Measurements from ENCODE around the gene PCSK5. TPM values are rescaled to one million over a fixed set of nuclear protein-coding genes. Genes with fewer than 3 reads are reported as not detected.

The PCSK5 gene
- total and polyA plus RNA-seq, 2 donors (not counting 1 experiment from before 2014, with no cell fraction given): 0.09 TPM; not detected in 1

DNA sequence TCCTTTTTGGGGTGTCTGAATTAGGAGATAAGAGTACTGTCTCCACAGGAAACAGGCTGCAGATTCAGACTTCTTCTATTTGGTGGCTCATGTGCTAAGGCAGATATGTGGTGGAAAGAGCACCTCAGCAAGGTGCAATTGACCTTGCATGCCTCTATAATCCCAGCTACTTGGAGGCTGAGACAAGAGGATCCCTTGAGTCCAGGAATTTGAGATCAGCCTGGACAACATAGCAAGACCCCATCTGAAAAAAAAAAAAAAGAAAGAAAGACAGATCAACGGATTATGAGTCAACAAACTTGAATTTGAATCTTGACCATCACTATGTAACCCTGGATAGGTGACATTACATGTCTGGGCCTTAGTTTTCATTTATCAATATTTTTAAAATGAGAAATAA, 459.4 kb downstream of the PCSK5 start:
- CTCF ChIA-PET: no interaction called here

DNA sequence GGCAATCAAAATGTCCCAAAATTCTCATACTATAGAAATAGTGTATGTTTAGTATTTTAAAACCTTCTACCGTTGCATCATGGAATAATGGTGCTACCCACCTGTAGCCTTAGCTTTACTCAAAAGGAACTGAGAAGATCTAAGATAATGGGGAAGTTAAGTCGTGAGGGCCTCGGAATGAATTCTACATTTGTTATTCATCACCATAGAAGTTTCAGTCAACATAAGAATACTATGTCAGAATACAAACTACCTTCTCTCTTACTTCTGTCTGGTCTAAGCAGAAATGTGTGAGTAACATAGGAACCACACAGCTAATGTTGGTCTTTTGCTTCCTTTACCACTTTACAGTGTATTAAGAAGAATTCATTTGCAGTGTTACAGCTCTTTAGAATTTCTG, 460.5 kb downstream of the PCSK5 start:
- H4K20me1 ChIP-seq (ENCODE audit: control insufficient read depth, insufficient read depth, low read length, poor library complexity, severe bottlenecking): no peaks in the 10 kb centered on the region
- CTCF ChIA-PET: no interaction called here
- H3K27me3 Mint-ChIP-seq: peaks cover 12% of the 10 kb centered on the region

More for the DNA sequence above, 459.4 kb downstream of the PCSK5 start:
- Histone ChIP-seq H3K36me3 (replicated peaks in 1 of 2; ENCODE audit: control extremely low read depth in 1 of 2, control insufficient read depth in 1 of 2, extremely low read depth in 1 of 2, insufficient read depth in 2 of 2, low read length in 1 of 2) (no peaks in the 10 kb centered on the region), H3K27ac (ENCODE audit: low read length in 2 of 2) (no peak overlapping the region), H2AFZ (ENCODE audit: insufficient read depth, low read depth, low read length, poor library complexity, severe bottlenecking) (no peak overlapping the region), H4K20me1 (ENCODE audit: control insufficient read depth, insufficient read depth, low read length, poor library complexity, severe bottlenecking) (no peaks in the 10 kb centered on the region), H3K9me3 (ENCODE audit: control extremely low read depth in 1 of 3, control insufficient read depth in 2 of 3, insufficient read depth in 1 of 3, low read length in 2 of 3) (peaks cover 0 to 4% (median 0%) of the 10 kb centered on the region in 3 donors), H3K4me1 (ENCODE audit: control insufficient read depth in 2 of 2, insufficient read depth in 2 of 2, low read length in 2 of 2) (no peaks in the 10 kb centered on the region), H3K79me2 (ENCODE audit: control insufficient read depth, insufficient read depth, low read length) (no peaks in the 10 kb centered on the region), H3K4me2 (replicated peaks; ENCODE audit: low read depth, low read length, poor library complexity, severe bottlenecking) (no peak overlapping the region), H3K4me3 (ENCODE audit: control extremely low read depth in 1 of 5, extremely low read depth in 1 of 5, insufficient read depth in 1 of 5, low read depth in 2 of 5, low read length in 4 of 5) (no peak overlapping the region), H3K9ac (ENCODE audit: low read length) (no peak overlapping the region), H3K27me3 (replicated peaks in 1 of 4; ENCODE audit: control extremely low read depth in 1 of 4, control insufficient read depth in 3 of 4, insufficient read depth in 4 of 4, low read length in 3 of 4) (peaks cover 0 to 3% (median 0%) of the 10 kb centered on the region in 4 experiments)
- no peak overlapping the region for H3K4me3 Mint-ChIP-seq
- POLR2A ChIA-PET: no interaction called here
- H3K27me3 Mint-ChIP-seq: peaks cover 10% of the 10 kb centered on the region
- H3K9me3 Mint-ChIP-seq (ENCODE audit: insufficient read depth): no peaks in the 10 kb centered on the region
- DNase-seq (no peak), ATAC-seq (ENCODE audit: low read depth) (no peak)
- H3K27ac Mint-ChIP-seq: no peak overlapping the region
- TF ChIP-seq EZH2 (IDR thresholded peaks at IDR 0.05; ENCODE audit: borderline replicate concordance, insufficient read depth, low read depth, low read length, poor library complexity, severe bottlenecking): no peak
- TF ChIP-seq, protein P1, sequence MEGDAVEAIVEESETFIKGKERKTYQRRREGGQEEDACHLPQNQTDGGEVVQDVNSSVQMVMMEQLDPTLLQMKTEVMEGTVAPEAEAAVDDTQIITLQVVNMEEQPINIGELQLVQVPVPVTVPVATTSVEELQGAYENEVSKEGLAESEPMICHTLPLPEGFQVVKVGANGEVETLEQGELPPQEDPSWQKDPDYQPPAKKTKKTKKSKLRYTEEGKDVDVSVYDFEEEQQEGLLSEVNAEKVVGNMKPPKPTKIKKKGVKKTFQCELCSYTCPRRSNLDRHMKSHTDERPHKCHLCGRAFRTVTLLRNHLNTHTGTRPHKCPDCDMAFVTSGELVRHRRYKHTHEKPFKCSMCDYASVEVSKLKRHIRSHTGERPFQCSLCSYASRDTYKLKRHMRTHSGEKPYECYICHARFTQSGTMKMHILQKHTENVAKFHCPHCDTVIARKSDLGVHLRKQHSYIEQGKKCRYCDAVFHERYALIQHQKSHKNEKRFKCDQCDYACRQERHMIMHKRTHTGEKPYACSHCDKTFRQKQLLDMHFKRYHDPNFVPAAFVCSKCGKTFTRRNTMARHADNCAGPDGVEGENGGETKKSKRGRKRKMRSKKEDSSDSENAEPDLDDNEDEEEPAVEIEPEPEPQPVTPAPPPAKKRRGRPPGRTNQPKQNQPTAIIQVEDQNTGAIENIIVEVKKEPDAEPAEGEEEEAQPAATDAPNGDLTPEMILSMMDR (IDR thresholded peaks at IDR 0.05): no peak
- H3K4me1 Mint-ChIP-seq: no peaks in the 10 kb centered on the region
- no CpG with 5 or more reads among the region's 1 CpG for WGBS (ENCODE audit: insufficient coverage)
- intact Hi-C loops (cut with micrococcal nuclease): no loop called here

More for the DNA sequence above, 460.5 kb downstream of the PCSK5 start:
- no peak overlapping the region for H3K4me2 ChIP-seq (replicated peaks; ENCODE audit: low read depth, low read length, poor library complexity, severe bottlenecking)
- Mint-ChIP-seq H3K9me3 (ENCODE audit: insufficient read depth) (no peaks in the 10 kb centered on the region), H3K4me1 (no peaks in the 10 kb centered on the region), H3K27ac (no peak overlapping the region), H3K4me3 (no peak overlapping the region)
- peaks cover 0 to 3% (median 0%) of the 10 kb centered on the region in 4 experiments for H3K27me3 ChIP-seq (replicated peaks in 1 of 4; ENCODE audit: control extremely low read depth in 1 of 4, control insufficient read depth in 3 of 4, insufficient read depth in 4 of 4, low read length in 3 of 4)
- no peak overlapping the region for H2AFZ ChIP-seq (ENCODE audit: insufficient read depth, low read depth, low read length, poor library complexity, severe bottlenecking)
- no peaks in the 10 kb centered on the region for H3K79me2 ChIP-seq (ENCODE audit: control insufficient read depth, insufficient read depth, low read length)
- no peaks in the 10 kb centered on the region for H3K4me1 ChIP-seq (ENCODE audit: control insufficient read depth in 2 of 2, insufficient read depth in 2 of 2, low read length in 2 of 2)
- H3K9ac ChIP-seq (ENCODE audit: low read length): no peak overlapping the region
- intact Hi-C loops (cut with micrococcal nuclease): no loop called here
- H3K36me3 ChIP-seq (replicated peaks in 1 of 2; ENCODE audit: control extremely low read depth in 1 of 2, control insufficient read depth in 1 of 2, extremely low read depth in 1 of 2, insufficient read depth in 2 of 2, low read length in 1 of 2): no peaks in the 10 kb centered on the region
- H3K27ac ChIP-seq (ENCODE audit: low read length in 2 of 2): no peak overlapping the region
- TF ChIP-seq, protein P1 (IDR thresholded peaks at IDR 0.05): no peak
- no peak for TF ChIP-seq EZH2 (IDR thresholded peaks at IDR 0.05; ENCODE audit: borderline replicate concordance, insufficient read depth, low read depth, low read length, poor library complexity, severe bottlenecking)
- no peaks in the 10 kb centered on the region for H3K9me3 ChIP-seq (ENCODE audit: control extremely low read depth in 1 of 3, control insufficient read depth in 2 of 3, insufficient read depth in 1 of 3, low read length in 2 of 3)
- no peak overlapping the region for H3K4me3 ChIP-seq (ENCODE audit: control extremely low read depth in 1 of 5, extremely low read depth in 1 of 5, insufficient read depth in 1 of 5, low read depth in 2 of 5, low read length in 4 of 5)
- DNase-seq (no peak), ATAC-seq (ENCODE audit: low read depth) (no peak)
- no CpG with 5 or more reads among the region's 3 CpGs for WGBS (ENCODE audit: insufficient coverage)
- POLR2A ChIA-PET: no interaction called here
